Measurements from ENCODE around the gene ANAPC2. TPM values are rescaled to one million over a fixed set of nuclear protein-coding genes. Genes with fewer than 3 reads are reported as not detected.

ANAPC2 gene
- total and polyA plus RNA-seq, 7 donors: 12.5 to 49.3 (median 23.2) TPM

DNA sequence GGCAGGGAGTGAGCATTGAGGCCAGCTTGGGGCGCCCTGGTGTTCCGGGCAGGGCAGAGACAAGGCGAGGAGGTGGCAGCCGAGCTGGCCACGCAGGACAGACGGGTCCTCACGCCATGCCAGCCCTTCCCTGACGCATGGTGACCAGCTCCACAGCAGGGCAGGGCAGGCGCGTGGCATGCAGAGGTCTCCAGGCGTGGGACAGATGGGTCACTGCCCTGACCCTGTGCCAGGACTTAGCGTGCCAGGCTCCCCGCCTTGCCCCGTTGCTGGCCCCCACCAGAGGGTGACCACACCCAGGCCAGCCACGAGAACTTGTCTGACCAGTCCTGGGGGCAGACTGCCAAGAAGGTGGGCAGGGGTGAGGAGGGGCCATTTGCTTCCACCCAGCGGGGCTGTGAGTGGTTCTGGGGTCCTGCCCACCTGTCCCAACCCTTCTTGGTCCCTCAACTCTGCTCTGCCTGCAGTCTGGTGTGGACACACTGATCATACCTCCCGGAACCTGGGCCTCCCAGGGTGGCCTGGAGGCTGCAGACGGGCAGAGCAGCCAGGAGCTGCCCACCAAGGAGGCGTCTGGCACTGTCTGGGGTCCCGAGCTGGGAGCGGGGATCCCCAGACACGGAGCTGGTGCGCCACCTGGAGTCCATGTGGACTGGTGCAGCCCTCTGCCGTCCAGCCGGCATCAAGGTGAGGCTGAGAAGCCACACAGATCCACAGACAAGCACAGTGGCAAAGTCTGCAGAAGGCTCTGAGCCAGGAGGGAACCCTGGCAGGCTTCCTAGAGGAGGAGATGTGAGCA lies 38.9 kb upstream of the ANAPC2 start, which contains the start of gene RNF224:
Gene RNF224 (plus strand): TSS at position 449 of the 799 bp plus-strand sequence. CDS start 834 bp downstream, outside the sequence.
- intact Hi-C loops (cut with DNase I): no loop called here
- H3K4me1 ChIP-seq: peaks cover 0 to 22% (median 14%) of the 10 kb centered on the region in 4 donors
- no peak within 1 kb of the TSS for H3K27ac ChIP-seq
- no peak within 1 kb of the TSS for H3K4me3 ChIP-seq
- H3K36me3 ChIP-seq: no peaks in the 10 kb centered on the region
- peak; percentile 85 for DNase-seq
- peaks cover 26 to 44% (median 43%) of the 10 kb centered on the region in 3 donors for H3K27me3 ChIP-seq
- H3K9me3 ChIP-seq: no peaks in the 10 kb centered on the region
- 8 to 38% methylated on average over 25 of the region's 25 CpGs for WGBS, 2 donors
- TF ChIP-seq, protein P1, sequence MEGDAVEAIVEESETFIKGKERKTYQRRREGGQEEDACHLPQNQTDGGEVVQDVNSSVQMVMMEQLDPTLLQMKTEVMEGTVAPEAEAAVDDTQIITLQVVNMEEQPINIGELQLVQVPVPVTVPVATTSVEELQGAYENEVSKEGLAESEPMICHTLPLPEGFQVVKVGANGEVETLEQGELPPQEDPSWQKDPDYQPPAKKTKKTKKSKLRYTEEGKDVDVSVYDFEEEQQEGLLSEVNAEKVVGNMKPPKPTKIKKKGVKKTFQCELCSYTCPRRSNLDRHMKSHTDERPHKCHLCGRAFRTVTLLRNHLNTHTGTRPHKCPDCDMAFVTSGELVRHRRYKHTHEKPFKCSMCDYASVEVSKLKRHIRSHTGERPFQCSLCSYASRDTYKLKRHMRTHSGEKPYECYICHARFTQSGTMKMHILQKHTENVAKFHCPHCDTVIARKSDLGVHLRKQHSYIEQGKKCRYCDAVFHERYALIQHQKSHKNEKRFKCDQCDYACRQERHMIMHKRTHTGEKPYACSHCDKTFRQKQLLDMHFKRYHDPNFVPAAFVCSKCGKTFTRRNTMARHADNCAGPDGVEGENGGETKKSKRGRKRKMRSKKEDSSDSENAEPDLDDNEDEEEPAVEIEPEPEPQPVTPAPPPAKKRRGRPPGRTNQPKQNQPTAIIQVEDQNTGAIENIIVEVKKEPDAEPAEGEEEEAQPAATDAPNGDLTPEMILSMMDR (IDR thresholded peaks at IDR 0.05): peak; percentile 68 to 90 (median 86)
- TF ChIP-seq POLR2AphosphoS5 (IDR thresholded peaks at IDR 0.05): no peak

DNA sequence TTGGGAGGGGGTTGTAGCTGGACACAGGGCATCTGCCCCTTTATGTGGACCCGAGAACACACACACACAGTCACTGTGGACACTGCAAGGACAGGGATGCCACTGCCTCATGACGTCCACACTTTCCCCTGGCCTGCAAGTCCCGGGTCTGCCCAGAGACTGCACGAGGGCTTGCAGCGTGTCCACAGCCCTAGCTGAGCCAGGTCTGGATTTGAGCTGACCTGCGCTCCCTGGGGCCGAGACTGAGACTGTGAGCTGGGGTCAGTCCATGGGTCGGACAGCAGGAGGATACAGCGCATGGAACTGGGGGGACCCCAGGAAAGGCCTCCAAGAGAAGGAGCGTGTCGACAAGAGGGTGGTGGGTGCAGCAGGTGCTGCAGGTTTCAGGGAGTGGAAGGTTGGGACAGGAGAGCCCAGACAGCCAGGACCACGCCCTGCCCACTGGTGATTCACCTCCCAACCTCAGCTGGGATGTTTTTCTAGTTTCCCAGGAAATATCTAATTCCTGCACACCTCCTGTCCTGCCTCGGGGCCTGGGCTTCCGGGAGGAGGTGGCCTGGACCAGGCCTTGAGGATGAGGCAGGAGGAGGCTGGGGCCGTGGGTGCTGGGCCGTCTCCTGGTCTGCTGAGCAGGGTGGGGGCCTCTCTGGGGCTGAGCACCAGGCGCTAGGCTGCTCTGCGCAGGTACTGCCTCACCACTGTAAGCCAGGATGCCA lies 38.1 kb upstream of the ANAPC2 start:
- intact Hi-C loops (cut with DNase I): no loop called here

DNA sequence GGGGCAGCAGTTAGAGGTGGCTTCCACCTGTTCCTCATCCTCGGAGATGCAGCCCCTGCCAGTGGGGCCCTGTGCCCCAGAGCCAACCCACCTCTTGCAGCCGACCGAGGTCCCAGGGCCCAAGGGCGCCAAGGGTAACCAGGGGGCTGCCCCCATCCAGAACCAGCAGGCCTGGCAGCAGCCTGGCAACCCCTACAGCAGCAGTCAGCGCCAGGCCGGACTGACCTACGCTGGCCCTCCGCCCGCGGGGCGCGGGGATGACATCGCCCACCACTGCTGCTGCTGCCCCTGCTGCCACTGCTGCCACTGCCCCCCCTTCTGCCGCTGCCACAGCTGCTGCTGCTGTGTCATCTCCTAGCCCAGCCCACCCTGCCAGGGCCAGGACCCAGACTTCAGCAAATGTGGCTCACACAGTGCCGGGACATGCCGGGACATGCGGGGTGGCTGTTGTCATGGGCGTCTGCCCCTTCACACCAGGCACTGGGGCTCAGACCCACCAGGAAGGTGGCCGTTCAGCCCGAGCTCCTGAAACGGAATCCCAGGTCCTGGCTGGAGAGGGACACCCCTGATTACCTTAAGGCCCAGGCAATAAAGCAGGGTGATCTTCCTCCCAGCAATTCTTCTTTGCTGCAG lies 37.5 kb upstream of the ANAPC2 start:
- 84 to 85% methylated on average over 21 of the region's 21 CpGs for WGBS, 2 donors
- H3K4me3 ChIP-seq: no peak overlapping the region

More for the DNA sequence above, 38.1 kb upstream of the ANAPC2 start:
- Histone ChIP-seq H3K4me1 (peaks cover 0 to 26% (median 17%) of the 10 kb centered on the region in 4 donors), H3K4me3 (no peak overlapping the region), H3K27ac (no peak overlapping the region), H3K9me3 (no peaks in the 10 kb centered on the region), H3K27me3 (peaks cover 23 to 36% (median 35%) of the 10 kb centered on the region in 3 donors), H3K36me3 (no peaks in the 10 kb centered on the region)
- no peak for DNase-seq
- WGBS, 2 donors: 50 to 73% methylated on average over 18 of the region's 18 CpGs
- TF ChIP-seq POLR2A (IDR thresholded peaks at IDR 0.05) (no peak), POLR2AphosphoS5 (IDR thresholded peaks at IDR 0.05) (no peak), EP300 (IDR thresholded peaks at IDR 0.05) (no peak)
- TF ChIP-seq, protein P1 (IDR thresholded peaks at IDR 0.05): no peak

More for the DNA sequence above, 37.5 kb upstream of the ANAPC2 start:
- no peaks in the 10 kb centered on the region for H3K36me3 ChIP-seq
- TF ChIP-seq, protein P1 (IDR thresholded peaks at IDR 0.05): no peak
- no peak for TF ChIP-seq EP300 (IDR thresholded peaks at IDR 0.05)
- TF ChIP-seq POLR2AphosphoS5 (IDR thresholded peaks at IDR 0.05): no peak
- no peak for TF ChIP-seq POLR2A (IDR thresholded peaks at IDR 0.05)
- intact Hi-C loops (cut with DNase I): no loop called here
- no peaks in the 10 kb centered on the region for H3K9me3 ChIP-seq
- no peak for DNase-seq
- no peak overlapping the region for H3K27ac ChIP-seq
- peaks cover 0 to 31% (median 24%) of the 10 kb centered on the region in 4 donors for H3K4me1 ChIP-seq
- H3K27me3 ChIP-seq: peaks cover 18 to 29% (median 28%) of the 10 kb centered on the region in 3 donors

All from sigmoid colon (tissue), 7 donors.